Loucy (cell line): ENCODE measurements around the gene PGF.

ENCODE experiments used
- CTCF ChIP-seq: fragments of 200-600 bp; sonication (generic); conservative IDR thresholded peaks from 2 replicates; pipeline ENCODE4 v1.5.1; 2014; ENCODE audit warnings: mild to moderate bottlenecking, antibody characterized with exemption, low read length
- EZH2phosphoT487 ChIP-seq: fragments of 200-600 bp; IDR thresholded peaks from 2 replicates; pipeline ENCODE4 v1.6.1; 2018; ENCODE audit warnings: antibody characterized with exemption, mild to moderate bottlenecking, moderate library complexity, borderline replicate concordance

GRCh38 chr14:75001899-75002298 lies 46.5 kb upstream of the PGF start:
- TF ChIP-seq CTCF (no peak), EZH2phosphoT487 (no peak)
